ENCODE measurements around the gene FNDC1. TPM values are rescaled to one million over a fixed set of nuclear protein-coding genes. Genes with fewer than 3 reads are reported as not detected.

The FNDC1 gene
- total and polyA plus RNA-seq, 2 donors (not counting 1 experiment from before 2014, with no cell fraction given): not detected

- intact Hi-C loops (cut with micrococcal nuclease): loop anchor here (5.0 to 10.0 kb wide), 3 partner anchors 252 to 1355 kb away; no protein-coding TSS in a partner anchor
- Histone ChIP-seq H3K4me1 (ENCODE audit: control insufficient read depth in 2 of 2, insufficient read depth in 2 of 2, low read length in 2 of 2) (peaks cover 60 to 69% of the 10 kb centered on the region in 2 donors), H3K36me3 (replicated peaks in 1 of 2; ENCODE audit: control extremely low read depth in 1 of 2, control insufficient read depth in 1 of 2, extremely low read depth in 1 of 2, insufficient read depth in 2 of 2, low read length in 1 of 2) (no peaks in the 10 kb centered on the region), H4K20me1 (ENCODE audit: control insufficient read depth, insufficient read depth, low read length, poor library complexity, severe bottlenecking) (no peaks in the 10 kb centered on the region), H3K9me3 (ENCODE audit: control extremely low read depth in 1 of 3, control insufficient read depth in 2 of 3, insufficient read depth in 1 of 3, low read length in 2 of 3) (peaks cover 0 to 9% (median 0%) of the 10 kb centered on the region in 3 donors), H3K79me2 (ENCODE audit: control insufficient read depth, insufficient read depth, low read length) (no peaks in the 10 kb centered on the region), H3K27ac (ENCODE audit: low read length in 2 of 2) (no peak overlapping the region), H3K27me3 (replicated peaks in 1 of 4; ENCODE audit: control extremely low read depth in 1 of 4, control insufficient read depth in 3 of 4, insufficient read depth in 4 of 4, low read length in 3 of 4) (no peaks in the 10 kb centered on the region), H2AFZ (ENCODE audit: insufficient read depth, low read depth, low read length, poor library complexity, severe bottlenecking) (peak overlapping the region; percentile 21), H3K9ac (ENCODE audit: low read length) (no peak overlapping the region), H3K4me3 (ENCODE audit: control extremely low read depth in 1 of 5, extremely low read depth in 1 of 5, insufficient read depth in 1 of 5, low read depth in 2 of 5, low read length in 4 of 5) (no peak overlapping the region), H3K4me2 (replicated peaks; ENCODE audit: low read depth, low read length, poor library complexity, severe bottlenecking) (peak overlapping the region; percentile 12)
- H3K4me3 Mint-ChIP-seq: no peak overlapping the region
- no peak for ATAC-seq (ENCODE audit: low read depth)
- no peaks in the 10 kb centered on the region for H3K9me3 Mint-ChIP-seq (ENCODE audit: insufficient read depth)
- ChIA-PET CTCF (interaction anchor here (0.9 to 36.8 kb wide), 5 partner anchors 8 to 114 kb away, joined by 4 to 1002 read pairs (median 41); partner anchors contain the start of gene TAGAP), POLR2A (interaction anchor here (1.4 to 1.6 kb wide), 2 partner anchors 13 to 80 kb away, joined by 3 to 6 read pairs; no protein-coding TSS in a partner anchor)
- TF ChIP-seq EZH2 (IDR thresholded peaks at IDR 0.05; ENCODE audit: borderline replicate concordance, insufficient read depth, low read depth, low read length, poor library complexity, severe bottlenecking) (no peak), CTCF (IDR thresholded peaks at IDR 0.05) (no peak)
- no peak for DNase-seq
- peaks cover 76% of the 10 kb centered on the region for H3K4me1 Mint-ChIP-seq
- 94% methylated on average over 3 of the region's 7 CpGs for WGBS (ENCODE audit: insufficient coverage)
- H3K27ac Mint-ChIP-seq: peak overlapping the region; percentile 81
- H3K27me3 Mint-ChIP-seq: no peaks in the 10 kb centered on the region
Observed at GRCh38 chr6:159119791-159120190, 49.4 kb upstream of the FNDC1 start.

- peak overlapping the region; percentile 26 for H3K27ac Mint-ChIP-seq
- CTCF ChIA-PET: interaction anchor here (0.8 to 36.8 kb wide), 4 partner anchors 6 to 112 kb away, joined by 4 to 1002 read pairs (median 522); partner anchors contain the start of gene TAGAP
- no peaks in the 10 kb centered on the region for H3K79me2 ChIP-seq (ENCODE audit: control insufficient read depth, insufficient read depth, low read length)
- H3K9me3 ChIP-seq (ENCODE audit: control extremely low read depth in 1 of 3, control insufficient read depth in 2 of 3, insufficient read depth in 1 of 3, low read length in 2 of 3): peaks cover 0 to 9% (median 0%) of the 10 kb centered on the region in 3 donors
- intact Hi-C loops (cut with micrococcal nuclease): no loop called here
- no peak overlapping the region for H3K27ac ChIP-seq (ENCODE audit: low read length in 2 of 2)
- ATAC-seq (ENCODE audit: low read depth) (no peak), DNase-seq (no peak)
- peaks cover 58 to 60% of the 10 kb centered on the region in 2 donors for H3K4me1 ChIP-seq (ENCODE audit: control insufficient read depth in 2 of 2, insufficient read depth in 2 of 2, low read length in 2 of 2)
- no peak overlapping the region for H3K4me3 Mint-ChIP-seq
- 95% methylated on average over 4 of the region's 5 CpGs for WGBS (ENCODE audit: insufficient coverage)
- H2AFZ ChIP-seq (ENCODE audit: insufficient read depth, low read depth, low read length, poor library complexity, severe bottlenecking): no peak overlapping the region
- POLR2A ChIA-PET: no interaction called here
- H3K27me3 Mint-ChIP-seq: no peaks in the 10 kb centered on the region
- TF ChIP-seq CTCF (IDR thresholded peaks at IDR 0.05): no peak
- TF ChIP-seq EZH2 (IDR thresholded peaks at IDR 0.05; ENCODE audit: borderline replicate concordance, insufficient read depth, low read depth, low read length, poor library complexity, severe bottlenecking): no peak
- H3K4me2 ChIP-seq (replicated peaks; ENCODE audit: low read depth, low read length, poor library complexity, severe bottlenecking): no peak overlapping the region
- no peaks in the 10 kb centered on the region for H3K36me3 ChIP-seq (replicated peaks in 1 of 2; ENCODE audit: control extremely low read depth in 1 of 2, control insufficient read depth in 1 of 2, extremely low read depth in 1 of 2, insufficient read depth in 2 of 2, low read length in 1 of 2)
- H3K9ac ChIP-seq (ENCODE audit: low read length): no peak overlapping the region
- H3K27me3 ChIP-seq (replicated peaks in 1 of 4; ENCODE audit: control extremely low read depth in 1 of 4, control insufficient read depth in 3 of 4, insufficient read depth in 4 of 4, low read length in 3 of 4): no peaks in the 10 kb centered on the region
- H3K4me3 ChIP-seq (ENCODE audit: control extremely low read depth in 1 of 5, extremely low read depth in 1 of 5, insufficient read depth in 1 of 5, low read depth in 2 of 5, low read length in 4 of 5): no peak overlapping the region
- H3K4me1 Mint-ChIP-seq: peaks cover 71% of the 10 kb centered on the region
- no peaks in the 10 kb centered on the region for H3K9me3 Mint-ChIP-seq (ENCODE audit: insufficient read depth)
- no peaks in the 10 kb centered on the region for H4K20me1 ChIP-seq (ENCODE audit: control insufficient read depth, insufficient read depth, low read length, poor library complexity, severe bottlenecking)
Observed at GRCh38 chr6:159121486-159121885, 47.7 kb upstream of the FNDC1 start.

Measured in B cell (primary cell).